SK-N-MC (cell line): ENCODE results near the gene HBQ1.
"Not testable (repeated sequence)": the region's sequence is repeated elsewhere in the genome, so short reads cannot be mapped to it uniquely, and the experiment has no call there.

ENCODE experiments used
- EZH2 ChIP-seq: fragments of 200-600 bp; sonication (generic); IDR thresholded peaks from one replicate; pipeline ENCODE4 v1.6.1; 2017; ENCODE audit warnings: antibody characterized with exemption
- POLR2AphosphoS5 ChIP-seq: IDR thresholded peaks from 2 replicates; pipeline ENCODE4 v1.6.1; 2012; ENCODE audit warnings: mild to moderate bottlenecking, low read depth, low read length, borderline replicate concordance

- not testable (repeated sequence) for TF ChIP-seq EZH2, POLR2AphosphoS5
These were observed 26.6 kb upstream of the HBQ1 start for GRCh38 chr16:153550-154216.
